Epithelial cell of proximal tubule (primary cell): ENCODE measurements around the gene TTLL10. TPM values are rescaled to one million over a fixed set of nuclear protein-coding genes. Genes with fewer than 3 reads are reported as not detected.
"Not testable (repeated sequence)": the region's sequence is repeated elsewhere in the genome, so short reads cannot be mapped to it uniquely, and the experiment has no call there.

ENCODE experiments used
- DNase-seq: peaks from one replicate; pipeline ENCODE4 v3.0.0-alpha.2; 2011; ENCODE audit warnings: low read depth
- H3K4me3 ChIP-seq: 2 replicates; pipeline ENCODE4 v1.5.1; 2011; ENCODE audit warnings: low read depth, mild to moderate bottlenecking, low read length
- CTCF ChIP-seq: conservative IDR thresholded peaks from 2 replicates; pipeline ENCODE4 v1.5.1; 2012; ENCODE audit warnings: low read depth, mild to moderate bottlenecking, low read length
- total RNA-seq: library from RNA; depleted of rRNA; stranded (reverse); fragments of >200 nt; gene quantifications from 2 replicates; pipeline ENCODE4 v1.2.3, GENCODE V29; 2015

The TTLL10 gene
- total RNA-seq, 1 donor from 2014 or later, result not detected

- H3K4me3 ChIP-seq, result no peak overlapping the region
- TF ChIP-seq CTCF, result no peak
- no peak for DNase-seq
Measured at GRCh38 chr1:1185101-1185765, 11.6 kb downstream of the TTLL10 start.

GRCh38 chr1:1187938-1188337 is 14.3 kb downstream of the TTLL10 start:
- no peak for TF ChIP-seq CTCF
- H3K4me3 ChIP-seq, result no peak overlapping the region

GRCh38 chr1:1189111-1189510 is 15.4 kb downstream of the TTLL10 start:
- no peak overlapping the region for H3K4me3 ChIP-seq
- no peak for TF ChIP-seq CTCF
- no peak for DNase-seq

More at GRCh38 chr1:1187938-1188337, 14.3 kb downstream of the TTLL10 start:
- no peak for DNase-seq

- DNase-seq, result no peak
- no peak overlapping the region for H3K4me3 ChIP-seq
- TF ChIP-seq CTCF, result no peak
Measured at GRCh38 chr1:1191734-1192133, 18.1 kb downstream of the TTLL10 start.

GRCh38 chr1:1194723-1195122 is 21.0 kb downstream of the TTLL10 start:
- no peak for DNase-seq
- TF ChIP-seq CTCF, result no peak
- H3K4me3 ChIP-seq, result no peak overlapping the region

GRCh38 chr1:1195726-1196125 is 22.0 kb downstream of the TTLL10 start:
- not testable (repeated sequence) for DNase-seq

GRCh38 chr1:1196431-1197187 is 22.9 kb downstream of the TTLL10 start:
- TF ChIP-seq CTCF, result no peak
- H3K4me3 ChIP-seq, result no peak overlapping the region
- DNase-seq, result no peak

More at GRCh38 chr1:1195726-1196125, 22.0 kb downstream of the TTLL10 start:
- not testable (repeated sequence) for H3K4me3 ChIP-seq
